Esophagus muscularis mucosa (tissue), 4 donors: ENCODE data around the gene GADL1. TPM values are rescaled to one million over a fixed set of nuclear protein-coding genes. Genes with fewer than 3 reads are reported as not detected.

Source experiments
- DNase-seq: peaks from one replicate; pipeline ENCODE4 v3.0.0-alpha.2; 2017; ENCODE audit errors: extremely low spot score
- H3K27ac ChIP-seq, 4 donors: fragments of 200-600 bp; sonication (generic); replicated peaks in 1 of 4; 1 replicate in 3 of 4; 2 replicates in 1 of 4; pipeline ENCODE4 v1.5.1; 2016 to 2019; ENCODE audit warnings: mild to moderate bottlenecking in 1 of 4
- H3K27me3 ChIP-seq, 4 donors: fragments of 200-600 bp; sonication (generic); one replicate each; pipeline versions ENCODE4 v1.5.1 to v1.6.0; 2016 to 2019
- H3K36me3 ChIP-seq, 4 donors: fragments of 200-600 bp; sonication (generic); one replicate each; pipeline ENCODE4 v1.5.1; 2016 to 2019
- H3K4me1 ChIP-seq, 4 donors: fragments of 200-600 bp; sonication (generic); one replicate each; pipeline ENCODE4 v1.5.1; 2016 to 2019
- H3K4me3 ChIP-seq, 4 donors: fragments of 200-600 bp; sonication (generic); 1 replicate in 2 of 4; 2 replicates in 2 of 4; pipeline ENCODE4 v1.5.1; 2016 to 2019; ENCODE audit warnings: mild to moderate bottlenecking in 4 of 4, moderate library complexity in 1 of 4
- H3K9me3 ChIP-seq, 4 donors: fragments of 200-600 bp; sonication (generic); 1 replicate in 3 of 4; 2 replicates in 1 of 4; pipeline ENCODE4 v1.5.1; 2016 to 2019
- EP300 ChIP-seq: sonication (generic); formaldehyde crosslinking; IDR thresholded peaks from one replicate; pipeline ENCODE4 v1.6.1; 2017; ENCODE audit warnings: antibody characterized with exemption
- POLR2A ChIP-seq: fragments of 450-650 bp; IDR thresholded peaks from one replicate; pipeline ENCODE4 v1.6.1; 2017; ENCODE audit warnings: antibody characterized with exemption, moderate library complexity, mild to moderate bottlenecking, low read depth
- POLR2AphosphoS5 ChIP-seq, 2 donors: sonication (generic); formaldehyde crosslinking; IDR thresholded peaks; one replicate each; pipeline ENCODE4 v1.6.1; 2017; ENCODE audit warnings: antibody characterized with exemption in 2 of 2
- WGBS: methylation state at CpG from one replicate; pipeline ENCODE4 v1.1.5; 2018; 5-methylcytosine and 5-hydroxymethylcytosine counted together
- intact Hi-C: fragments of 100-400 bp; cut with DNase I; formaldehyde crosslinking; loops from one replicate; pipeline ENCODE4 v1.15.1; 2023
- total RNA-seq, 4 donors: library from RNA; depleted of rRNA; stranded (reverse); fragments of >200 nt; gene quantifications; one replicate each; pipeline versions ENCODE4 v1.1.0 to v1.2.1, GENCODE V29; 2016
- TF ChIP-seq, protein P1 (sequence below), 3 experiments: fragments of 200-600 bp in 2 of 3; fragments of 450-650 bp in 1 of 3; sonication (generic) in 2 of 3; IDR thresholded peaks; one replicate each; pipeline ENCODE4 v1.5.1; 2017 to 2019; ENCODE audit warnings: antibody characterized with exemption in 3 of 3, mild to moderate bottlenecking in 2 of 3, moderate library complexity in 1 of 3

The GADL1 gene
- total RNA-seq, 4 donors from 2014 or later = 1.7 to 4.6 (median 3.0) TPM

DNA sequence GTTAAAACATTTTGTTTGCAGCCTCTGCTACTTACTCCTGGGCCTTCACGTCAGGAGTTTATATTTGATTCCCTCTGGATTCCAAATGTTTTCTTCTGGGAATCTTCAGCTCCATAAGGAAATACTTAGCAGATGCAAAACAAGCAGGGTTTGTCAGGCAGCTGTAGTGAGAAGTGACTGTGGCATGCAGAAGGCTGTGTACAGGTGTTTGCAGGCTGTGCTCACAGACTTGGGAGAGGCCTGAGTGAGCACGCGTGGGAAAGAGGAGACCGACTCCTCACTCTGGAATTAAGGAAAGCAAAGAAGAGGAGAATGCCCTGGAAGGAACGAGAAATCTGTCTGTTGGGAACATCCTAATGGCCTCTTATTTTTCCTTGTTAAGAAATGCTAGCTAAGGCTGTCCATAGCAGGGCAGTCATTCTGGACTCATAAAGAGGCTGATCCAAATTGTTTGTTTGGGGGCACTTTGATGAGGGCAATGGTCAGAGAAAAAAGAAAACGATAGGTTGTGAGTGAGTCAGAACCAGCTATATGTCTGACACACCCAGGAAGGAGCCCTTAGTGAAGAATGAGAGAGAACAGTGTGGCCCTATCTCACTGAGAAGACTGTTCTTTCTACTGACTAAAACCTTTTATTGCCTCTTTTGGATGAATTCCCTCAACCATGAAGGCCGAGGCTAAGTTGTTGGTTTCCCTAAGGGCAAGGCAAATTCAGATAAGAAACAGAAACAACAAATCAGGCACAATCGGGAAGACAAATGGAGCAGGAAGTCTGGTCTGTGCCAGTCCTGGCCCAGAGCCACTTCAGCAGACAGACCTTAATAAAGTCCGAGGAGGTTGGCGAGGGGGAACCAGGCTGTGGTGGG, 205.5 kb downstream of the GADL1 start:
- H3K27me3 ChIP-seq = no peaks in the 10 kb centered on the region
- 34% methylated on average over 10 of the region's 10 CpGs for WGBS
- H3K4me3 ChIP-seq = no peak overlapping the region
- H3K36me3 ChIP-seq = peaks cover 10 to 67% (median 36%) of the 10 kb centered on the region in 4 donors
- no peaks in the 10 kb centered on the region for H3K9me3 ChIP-seq
- intact Hi-C loops = no loop called here
- no peak for TF ChIP-seq EP300
- no peak for TF ChIP-seq POLR2A
- TF ChIP-seq POLR2AphosphoS5 (IDR thresholded peaks at IDR 0.05) = peak in 1 of 2 donors; percentile 2
- TF ChIP-seq, protein P1, sequence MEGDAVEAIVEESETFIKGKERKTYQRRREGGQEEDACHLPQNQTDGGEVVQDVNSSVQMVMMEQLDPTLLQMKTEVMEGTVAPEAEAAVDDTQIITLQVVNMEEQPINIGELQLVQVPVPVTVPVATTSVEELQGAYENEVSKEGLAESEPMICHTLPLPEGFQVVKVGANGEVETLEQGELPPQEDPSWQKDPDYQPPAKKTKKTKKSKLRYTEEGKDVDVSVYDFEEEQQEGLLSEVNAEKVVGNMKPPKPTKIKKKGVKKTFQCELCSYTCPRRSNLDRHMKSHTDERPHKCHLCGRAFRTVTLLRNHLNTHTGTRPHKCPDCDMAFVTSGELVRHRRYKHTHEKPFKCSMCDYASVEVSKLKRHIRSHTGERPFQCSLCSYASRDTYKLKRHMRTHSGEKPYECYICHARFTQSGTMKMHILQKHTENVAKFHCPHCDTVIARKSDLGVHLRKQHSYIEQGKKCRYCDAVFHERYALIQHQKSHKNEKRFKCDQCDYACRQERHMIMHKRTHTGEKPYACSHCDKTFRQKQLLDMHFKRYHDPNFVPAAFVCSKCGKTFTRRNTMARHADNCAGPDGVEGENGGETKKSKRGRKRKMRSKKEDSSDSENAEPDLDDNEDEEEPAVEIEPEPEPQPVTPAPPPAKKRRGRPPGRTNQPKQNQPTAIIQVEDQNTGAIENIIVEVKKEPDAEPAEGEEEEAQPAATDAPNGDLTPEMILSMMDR (IDR thresholded peaks at IDR 0.05) = no peak
- H3K27ac ChIP-seq = peak overlapping the region; percentile 70 to 73 (median 73)
- H3K4me1 ChIP-seq = peaks cover 70 to 100% (median 96%) of the 10 kb centered on the region in 4 donors
- no peak for DNase-seq

GRCh38 chr3:30687930-30688570, 206.4 kb downstream of the GADL1 start:
- TF ChIP-seq, protein P1 (IDR thresholded peaks at IDR 0.05) = no peak
- TF ChIP-seq EP300 = no peak
- TF ChIP-seq POLR2AphosphoS5 (IDR thresholded peaks at IDR 0.05) = no peak
- no peak for TF ChIP-seq POLR2A
- H3K36me3 ChIP-seq = peaks cover 10 to 66% (median 35%) of the 10 kb centered on the region in 4 donors
- 90% methylated on average over 8 of the region's 8 CpGs for WGBS
- no peak for DNase-seq
- H3K27ac ChIP-seq = peak overlapping the region; percentile 70 to 73 (median 73)
- H3K4me3 ChIP-seq = no peak overlapping the region
- H3K9me3 ChIP-seq = no peaks in the 10 kb centered on the region
- peaks cover 72 to 100% (median 97%) of the 10 kb centered on the region in 4 donors for H3K4me1 ChIP-seq
- H3K27me3 ChIP-seq = no peaks in the 10 kb centered on the region
- intact Hi-C loops = no loop called here

DNA sequence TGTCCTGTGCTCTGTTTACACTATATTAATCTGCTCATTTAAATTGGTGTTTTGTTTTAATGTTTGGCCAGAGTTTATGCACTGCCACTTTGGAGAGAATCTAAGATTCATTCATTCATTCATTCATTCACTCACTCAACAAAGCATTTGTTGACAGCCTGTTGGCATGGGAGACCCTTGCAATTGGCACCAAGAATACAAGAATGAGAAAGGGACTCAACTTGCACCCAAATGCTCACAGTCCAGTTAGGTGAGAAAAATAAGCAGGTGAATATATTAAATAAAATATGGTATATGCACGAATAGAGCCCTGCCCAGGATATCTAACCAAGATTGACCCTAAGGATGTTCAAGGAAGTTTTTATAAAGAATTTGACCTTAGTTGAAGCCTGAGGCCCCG, 207.7 kb downstream of the GADL1 start:
- no peaks in the 10 kb centered on the region for H3K27me3 ChIP-seq
- TF ChIP-seq, protein P1 (IDR thresholded peaks at IDR 0.05) = no peak
- no peak for TF ChIP-seq POLR2AphosphoS5 (IDR thresholded peaks at IDR 0.05)
- TF ChIP-seq POLR2A = no peak
- no peak for TF ChIP-seq EP300
- H3K27ac ChIP-seq = peak overlapping the region in 2 of 4 donors; percentile 73
- 78% methylated on average over 2 of the region's 2 CpGs for WGBS
- intact Hi-C loops = no loop called here
- no peak for DNase-seq
- H3K36me3 ChIP-seq = peaks cover 10 to 53% (median 29%) of the 10 kb centered on the region in 4 donors
- H3K9me3 ChIP-seq = no peaks in the 10 kb centered on the region
- H3K4me3 ChIP-seq = no peak overlapping the region
- H3K4me1 ChIP-seq = peaks cover 81 to 100% (median 97%) of the 10 kb centered on the region in 4 donors

GRCh38 chr3:30686176-30686575, 208.3 kb downstream of the GADL1 start:
- TF ChIP-seq POLR2AphosphoS5 (IDR thresholded peaks at IDR 0.05) (no peak), POLR2A (no peak), EP300 (no peak)
- TF ChIP-seq, protein P1 (IDR thresholded peaks at IDR 0.05) = no peak
- WGBS = 95% methylated on average over 2 of the region's 2 CpGs
- H3K4me1 ChIP-seq = peaks cover 82 to 100% (median 97%) of the 10 kb centered on the region in 4 donors
- peaks cover 7 to 48% (median 23%) of the 10 kb centered on the region in 4 donors for H3K36me3 ChIP-seq
- intact Hi-C loops = no loop called here
- H3K27me3 ChIP-seq = no peaks in the 10 kb centered on the region
- DNase-seq = no peak
- peak overlapping the region in 3 of 4 donors; percentile 57 to 73 (median 69) for H3K27ac ChIP-seq
- H3K9me3 ChIP-seq = no peaks in the 10 kb centered on the region
- H3K4me3 ChIP-seq = no peak overlapping the region
